GM21619 (cell line): ENCODE data around the gene SNX17.
A peak's percentile ranks its signal among the peaks of the same experiment; 100 is the strongest.
"Not testable (repeated sequence)": the region's sequence is repeated elsewhere in the genome, so short reads cannot be mapped to it uniquely, and the experiment has no call there.

ENCODE experiments used
- ATAC-seq: cut with Tn5 transposase; IDR thresholded peaks from one replicate; pipeline ENCODE4 v1.9.1; 2021; ENCODE audit not compliant: unreplicated experiment

Gene SNX17

GRCh38 chr2:27398962-27399361 lies 28.5 kb downstream of the SNX17 start:
- ATAC-seq = no peak

DNA sequence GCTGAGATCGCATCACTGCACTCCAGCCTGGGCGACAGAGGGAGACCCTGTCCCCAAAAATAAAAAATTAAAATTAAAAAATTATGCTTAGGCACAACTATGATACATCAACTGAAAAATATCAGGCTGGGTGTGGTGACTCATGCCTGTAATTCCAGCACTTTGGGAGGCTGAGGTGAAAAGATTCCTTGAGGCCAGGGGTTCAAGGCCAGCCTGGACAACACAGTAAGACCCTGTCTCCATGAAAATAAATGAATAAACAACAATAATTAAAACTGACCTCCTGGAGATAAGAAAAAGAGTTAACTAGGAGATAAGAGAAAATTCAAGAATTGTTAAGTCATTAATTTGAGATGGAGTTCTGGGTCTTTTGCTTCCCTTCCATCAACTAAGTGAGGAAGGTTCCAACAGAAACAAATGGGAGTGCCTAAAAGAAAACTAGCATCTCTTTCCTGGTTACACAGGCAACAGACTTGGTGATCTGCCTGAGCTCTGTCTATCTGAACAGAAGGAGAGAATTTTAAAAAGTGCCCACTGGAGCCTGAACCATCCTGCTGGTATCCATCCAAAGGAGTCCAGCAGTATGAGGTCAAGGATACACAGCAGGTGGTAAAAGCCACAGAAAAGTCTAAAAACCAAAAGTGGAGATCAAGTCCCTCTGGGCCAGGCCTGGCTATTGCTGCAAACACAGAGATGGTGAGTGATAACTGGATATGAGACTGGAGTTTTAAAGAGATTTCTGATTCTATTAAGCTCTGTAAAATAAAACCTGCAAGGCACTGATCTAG lies 30.1 kb downstream of the SNX17 start:
- no peak for ATAC-seq

- ATAC-seq = no peak
Measured at GRCh38 chr2:27407798-27408491, 37.5 kb downstream of the SNX17 start.

DNA sequence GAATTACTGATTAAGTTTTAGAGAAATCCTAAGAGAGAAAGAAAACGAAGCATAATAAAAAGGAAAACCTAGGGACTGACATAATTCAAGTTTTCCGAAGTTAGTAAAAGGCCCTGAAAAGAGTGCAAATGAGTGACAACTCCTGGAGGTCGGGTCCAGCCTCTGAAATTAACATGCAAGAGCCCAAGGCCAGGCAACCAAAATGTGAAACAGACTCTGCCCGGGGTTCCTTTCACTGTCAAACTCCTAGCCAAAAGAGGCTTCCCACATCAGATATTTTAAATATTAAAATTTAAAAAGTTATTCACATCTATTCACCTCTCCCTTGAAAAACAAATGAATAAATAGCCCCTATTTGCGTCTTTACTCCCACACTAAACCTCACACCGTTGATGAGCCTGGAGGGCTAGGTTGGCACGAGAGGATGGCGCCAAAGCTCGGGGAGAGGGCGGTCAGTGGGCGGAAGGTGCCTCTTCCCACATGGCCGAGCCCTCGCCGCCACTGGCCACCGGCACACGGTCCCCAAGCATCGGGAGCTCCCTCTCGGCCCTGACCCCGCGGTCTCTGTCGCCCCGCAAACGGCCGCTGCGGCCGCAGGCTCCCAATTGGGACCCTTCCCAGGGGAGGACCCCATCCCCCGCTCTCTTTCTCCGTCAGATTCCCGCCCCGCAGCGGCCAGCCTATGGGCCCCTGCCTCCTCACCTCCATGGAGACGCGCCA lies 38.3 kb downstream of the SNX17 start:
- peak; percentile 32 for ATAC-seq

DNA sequence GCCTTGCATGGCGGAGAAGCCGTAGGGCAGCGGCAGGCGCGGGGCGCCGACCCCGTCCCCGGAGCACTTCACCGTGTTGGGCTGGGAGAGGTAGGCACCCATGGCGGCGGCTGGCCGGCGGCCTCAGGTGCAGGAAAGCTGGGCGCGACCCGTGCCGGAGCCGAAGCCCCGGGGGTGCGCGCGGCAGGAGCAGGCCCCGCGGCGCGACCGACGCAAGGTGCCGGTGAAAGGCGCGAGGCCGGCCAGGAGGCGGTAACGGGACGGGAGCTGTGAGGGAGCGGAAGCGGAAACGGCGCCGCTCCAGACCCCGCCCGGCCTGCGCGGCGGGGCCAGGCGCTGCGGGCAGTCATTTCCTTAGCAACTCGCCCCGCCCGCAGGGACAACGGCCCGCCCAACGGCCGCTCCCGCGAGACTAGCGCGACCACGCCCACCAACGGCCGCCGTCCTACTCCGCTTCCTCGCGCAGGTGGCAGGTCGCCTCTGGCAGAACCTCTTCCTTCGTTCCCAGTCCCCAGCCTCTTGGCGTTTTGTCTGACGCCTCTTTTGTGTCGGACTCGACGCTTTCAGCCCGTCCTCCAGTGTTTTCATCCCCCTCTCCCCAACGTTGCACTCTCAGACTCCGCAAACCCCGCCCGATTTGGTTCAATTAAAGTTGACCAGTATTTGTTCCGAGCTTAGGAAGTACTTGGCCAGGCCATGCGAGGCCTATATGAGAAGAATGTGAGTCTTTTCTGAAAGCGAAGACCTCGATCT lies 39.1 kb downstream of the SNX17 start, which contains the start of gene PPM1G:
TSS of gene PPM1G (minus strand) at position 271 of the 753 bp plus-strand sequence. CDS start at position 102, 169 bp downstream.
- ATAC-seq = peak; percentile 94

GRCh38 chr2:27412419-27413152 lies 42.2 kb downstream of the SNX17 start:
- no peak for ATAC-seq

GRCh38 chr2:27416151-27416550 lies 45.7 kb downstream of the SNX17 start:
- ATAC-seq = no peak

- ATAC-seq = no peak
Measured at GRCh38 chr2:27420996-27421395, 50.6 kb downstream of the SNX17 start.

- no peak for ATAC-seq
Measured at GRCh38 chr2:27421660-27422250, 51.3 kb downstream of the SNX17 start.

DNA sequence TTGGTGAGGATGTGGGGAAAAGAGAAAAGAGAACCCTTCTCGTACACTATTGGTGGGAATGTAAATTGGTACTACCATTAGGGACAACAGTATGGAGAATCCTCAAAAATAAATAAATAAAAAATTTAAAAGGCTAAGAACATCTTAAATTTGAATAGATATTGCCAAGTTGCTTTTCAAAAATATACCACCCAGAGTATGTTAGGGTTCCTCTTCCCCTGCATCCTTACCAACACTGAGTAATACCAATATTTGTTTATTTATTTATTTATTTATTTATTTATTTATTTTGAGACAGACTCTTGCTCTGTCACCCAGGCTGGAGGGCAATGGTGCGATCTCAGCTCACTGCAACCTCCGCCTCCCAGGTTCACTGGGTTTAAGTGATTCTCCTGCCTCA lies 52.5 kb downstream of the SNX17 start:
- ATAC-seq = no peak

DNA sequence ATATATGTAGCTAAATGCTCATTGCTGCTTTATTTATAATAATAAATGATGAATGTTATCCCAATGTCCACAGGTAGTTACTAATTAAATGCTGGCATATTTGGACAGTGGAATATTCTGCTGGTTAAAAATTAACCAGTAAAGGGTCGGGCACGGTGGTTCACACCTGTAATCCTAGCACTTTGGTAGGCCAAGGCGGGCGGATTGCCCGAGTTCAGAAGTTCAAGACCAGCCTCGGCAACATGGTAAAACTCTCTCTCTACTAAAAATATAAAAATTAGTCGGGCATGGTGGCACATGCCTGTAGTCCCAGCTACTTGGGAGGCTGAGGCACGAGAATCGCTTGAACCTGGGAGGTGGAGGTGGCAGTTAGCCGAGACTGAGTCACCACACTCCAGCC lies 54.6 kb downstream of the SNX17 start:
- not testable (repeated sequence) for ATAC-seq
